Measurements from ENCODE around the gene SAC3D1. TPM values are rescaled to one million over a fixed set of nuclear protein-coding genes. Genes with fewer than 3 reads are reported as not detected.
A peak's percentile ranks its signal among the peaks of the same experiment; 100 is the strongest.

The SAC3D1 gene
- polyA plus RNA-seq, 1 of the 3 experiments (the other 2 are of a cell fraction), result 22.5 TPM

DNA sequence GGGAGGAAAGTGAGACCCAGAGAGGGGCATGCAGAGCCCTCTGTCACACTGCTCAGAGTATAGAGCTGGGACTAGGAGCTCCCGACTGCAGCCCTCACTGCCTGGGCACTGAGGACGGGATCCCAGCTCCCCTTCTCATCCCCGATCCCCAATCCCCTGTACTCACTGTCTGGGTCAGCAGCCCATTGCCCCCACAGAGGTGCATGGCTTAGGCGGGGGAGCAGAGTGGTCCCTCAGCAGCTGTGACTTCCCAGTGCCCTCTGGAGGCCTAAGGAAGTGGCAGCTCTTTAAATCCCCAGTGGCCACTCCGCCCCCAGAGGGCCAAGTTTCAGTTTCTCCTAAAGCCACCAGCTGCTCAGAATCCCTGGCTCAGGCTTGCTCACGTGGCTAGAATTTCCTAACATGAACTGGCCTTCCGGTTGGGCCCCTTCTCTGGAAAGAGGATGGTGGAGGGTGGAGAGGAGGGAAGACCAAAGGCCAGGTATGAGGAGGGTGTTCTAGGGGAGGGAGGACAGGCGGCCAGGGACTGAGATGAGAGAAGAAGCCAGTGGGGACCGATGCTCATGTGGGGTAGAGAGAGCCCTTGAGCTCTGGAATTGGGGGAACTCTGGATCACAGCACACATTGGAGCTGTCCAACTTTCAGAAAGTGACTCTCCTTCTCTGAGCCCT is 44.2 kb upstream of the SAC3D1 start, which contains the start of gene BATF2 (continued):
- TF ChIP-seq, protein P1, sequence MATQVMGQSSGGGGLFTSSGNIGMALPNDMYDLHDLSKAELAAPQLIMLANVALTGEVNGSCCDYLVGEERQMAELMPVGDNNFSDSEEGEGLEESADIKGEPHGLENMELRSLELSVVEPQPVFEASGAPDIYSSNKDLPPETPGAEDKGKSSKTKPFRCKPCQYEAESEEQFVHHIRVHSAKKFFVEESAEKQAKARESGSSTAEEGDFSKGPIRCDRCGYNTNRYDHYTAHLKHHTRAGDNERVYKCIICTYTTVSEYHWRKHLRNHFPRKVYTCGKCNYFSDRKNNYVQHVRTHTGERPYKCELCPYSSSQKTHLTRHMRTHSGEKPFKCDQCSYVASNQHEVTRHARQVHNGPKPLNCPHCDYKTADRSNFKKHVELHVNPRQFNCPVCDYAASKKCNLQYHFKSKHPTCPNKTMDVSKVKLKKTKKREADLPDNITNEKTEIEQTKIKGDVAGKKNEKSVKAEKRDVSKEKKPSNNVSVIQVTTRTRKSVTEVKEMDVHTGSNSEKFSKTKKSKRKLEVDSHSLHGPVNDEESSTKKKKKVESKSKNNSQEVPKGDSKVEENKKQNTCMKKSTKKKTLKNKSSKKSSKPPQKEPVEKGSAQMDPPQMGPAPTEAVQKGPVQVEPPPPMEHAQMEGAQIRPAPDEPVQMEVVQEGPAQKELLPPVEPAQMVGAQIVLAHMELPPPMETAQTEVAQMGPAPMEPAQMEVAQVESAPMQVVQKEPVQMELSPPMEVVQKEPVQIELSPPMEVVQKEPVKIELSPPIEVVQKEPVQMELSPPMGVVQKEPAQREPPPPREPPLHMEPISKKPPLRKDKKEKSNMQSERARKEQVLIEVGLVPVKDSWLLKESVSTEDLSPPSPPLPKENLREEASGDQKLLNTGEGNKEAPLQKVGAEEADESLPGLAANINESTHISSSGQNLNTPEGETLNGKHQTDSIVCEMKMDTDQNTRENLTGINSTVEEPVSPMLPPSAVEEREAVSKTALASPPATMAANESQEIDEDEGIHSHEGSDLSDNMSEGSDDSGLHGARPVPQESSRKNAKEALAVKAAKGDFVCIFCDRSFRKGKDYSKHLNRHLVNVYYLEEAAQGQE (IDR thresholded peaks at IDR 0.05; ENCODE audit: low read depth, low read length), result peak; percentile 59; the same call in 1 of the 2 replicates

DNA sequence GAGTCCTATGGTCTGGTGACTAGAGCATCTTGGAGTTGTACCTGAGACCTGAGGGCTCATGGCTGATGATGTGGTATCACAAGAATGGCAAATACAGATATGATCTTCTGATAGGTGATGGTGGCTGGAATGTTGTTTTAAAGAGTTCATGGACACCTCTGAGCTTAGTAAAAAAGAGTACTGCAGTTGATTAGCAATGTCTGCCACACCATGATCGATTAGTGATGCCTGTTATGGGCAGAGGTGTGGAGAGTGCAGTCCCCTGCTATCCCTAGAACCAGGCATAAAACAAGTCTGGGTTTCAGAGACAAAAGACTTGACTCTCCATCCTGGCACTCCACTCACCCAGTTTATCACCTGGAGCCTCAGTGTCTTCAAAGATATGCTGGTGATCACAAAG is 42.9 kb upstream of the SAC3D1 start:
- Histone ChIP-seq H3K9me3 (no peaks in the 10 kb centered on the region), H3K9ac (no peak overlapping the region), H3K27ac (ENCODE audit: low read depth in 2 of 2, low read length in 1 of 2) (no peak overlapping the region), H3K4me3 (ENCODE audit: low read depth in 2 of 2, low read length in 1 of 2) (no peak overlapping the region), H3K9me2 (no peaks in the 10 kb centered on the region), H3K36me3 (replicated peaks in 1 of 2; ENCODE audit: control insufficient read depth in 1 of 2, insufficient read depth in 2 of 2, low read length in 1 of 2) (no peaks in the 10 kb centered on the region), H3K4me2 (no peak overlapping the region), H3K4me1 (ENCODE audit: control insufficient read depth in 1 of 2, insufficient read depth in 2 of 2, low read depth in 1 of 2, low read length in 1 of 2) (no peaks in the 10 kb centered on the region; a peak in 1 of 4 replicates), H3F3A (replicated peaks; ENCODE audit: insufficient read depth) (no peaks in the 10 kb centered on the region), H3K79me2 (ENCODE audit: insufficient read depth) (no peaks in the 10 kb centered on the region), H2AFZ (ENCODE audit: low read depth) (no peak overlapping the region), H4K20me1 (ENCODE audit: insufficient read depth) (no peaks in the 10 kb centered on the region), H3K27me3 (ENCODE audit: insufficient read depth) (no peaks in the 10 kb centered on the region)
- ChIA-PET CTCF (interaction anchor here (0.7 to 2.3 kb wide), 7 partner anchors 15 to 114 kb away, joined by 3 to 12 read pairs (median 3); partner anchors contain the start of genes ARL2, SAC3D1 and TM7SF2), POLR2A (no interaction called here)
- peak; percentile 40 for DNase-seq
- 27% methylated on average over 1 of the region's 1 CpG for WGBS (ENCODE audit: low lambda C conversion rate)
- no peak for TF ChIP-seq NFIC (IDR thresholded peaks at IDR 0.05; ENCODE audit: borderline replicate concordance)
- no peak for TF ChIP-seq TAF1 (IDR thresholded peaks at IDR 0.05; ENCODE audit: borderline replicate concordance, low read depth, low read length)
- TF ChIP-seq FOXJ3 (CRISPR knock-in tag; IDR thresholded peaks at IDR 0.05), result no peak
- no peak for TF ChIP-seq NRF1 (IDR thresholded peaks at IDR 0.05; ENCODE audit: low read depth, low read length)
- TF ChIP-seq RFX5 (IDR thresholded peaks at IDR 0.05; ENCODE audit: low read length), result no peak
- no peak for TF ChIP-seq SMC3 (IDR thresholded peaks at IDR 0.05; ENCODE audit: low read depth, low read length)
- TF ChIP-seq GATA2 (CRISPR knock-in tag; IDR thresholded peaks at IDR 0.05), result no peak
- TF ChIP-seq EZH2phosphoT487 (IDR thresholded peaks at IDR 0.05; ENCODE audit: borderline replicate concordance, low read depth), result no peak
- no peak for TF ChIP-seq FOSL2 (IDR thresholded peaks at IDR 0.05; ENCODE audit: borderline replicate concordance, low read depth)
- no peak for TF ChIP-seq RXRA (IDR thresholded peaks at IDR 0.05; ENCODE audit: borderline replicate concordance, low read depth)
- TF ChIP-seq, protein P2, sequence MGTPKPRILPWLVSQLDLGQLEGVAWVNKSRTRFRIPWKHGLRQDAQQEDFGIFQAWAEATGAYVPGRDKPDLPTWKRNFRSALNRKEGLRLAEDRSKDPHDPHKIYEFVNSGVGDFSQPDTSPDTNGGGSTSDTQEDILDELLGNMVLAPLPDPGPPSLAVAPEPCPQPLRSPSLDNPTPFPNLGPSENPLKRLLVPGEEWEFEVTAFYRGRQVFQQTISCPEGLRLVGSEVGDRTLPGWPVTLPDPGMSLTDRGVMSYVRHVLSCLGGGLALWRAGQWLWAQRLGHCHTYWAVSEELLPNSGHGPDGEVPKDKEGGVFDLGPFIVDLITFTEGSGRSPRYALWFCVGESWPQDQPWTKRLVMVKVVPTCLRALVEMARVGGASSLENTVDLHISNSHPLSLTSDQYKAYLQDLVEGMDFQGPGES (IDR thresholded peaks at IDR 0.05; ENCODE audit: low read depth, low read length), result no peak
- no peak for TF ChIP-seq YY1 (IDR thresholded peaks at IDR 0.05; ENCODE audit: low read depth)
- no peak for TF ChIP-seq JUND (IDR thresholded peaks at IDR 0.05)

Measured in SK-N-SH (cell line).